GM19099 (cell line): ENCODE data around the gene SMYD3.

Experiments used
- POLR2A ChIP-seq: IDR thresholded peaks from 3 replicates; pipeline ENCODE4 v1.6.1; 2011; ENCODE audit warnings: low read depth; ENCODE audit not compliant: insufficient read length; ENCODE audit errors: extremely low read depth

SMYD3 gene

DNA sequence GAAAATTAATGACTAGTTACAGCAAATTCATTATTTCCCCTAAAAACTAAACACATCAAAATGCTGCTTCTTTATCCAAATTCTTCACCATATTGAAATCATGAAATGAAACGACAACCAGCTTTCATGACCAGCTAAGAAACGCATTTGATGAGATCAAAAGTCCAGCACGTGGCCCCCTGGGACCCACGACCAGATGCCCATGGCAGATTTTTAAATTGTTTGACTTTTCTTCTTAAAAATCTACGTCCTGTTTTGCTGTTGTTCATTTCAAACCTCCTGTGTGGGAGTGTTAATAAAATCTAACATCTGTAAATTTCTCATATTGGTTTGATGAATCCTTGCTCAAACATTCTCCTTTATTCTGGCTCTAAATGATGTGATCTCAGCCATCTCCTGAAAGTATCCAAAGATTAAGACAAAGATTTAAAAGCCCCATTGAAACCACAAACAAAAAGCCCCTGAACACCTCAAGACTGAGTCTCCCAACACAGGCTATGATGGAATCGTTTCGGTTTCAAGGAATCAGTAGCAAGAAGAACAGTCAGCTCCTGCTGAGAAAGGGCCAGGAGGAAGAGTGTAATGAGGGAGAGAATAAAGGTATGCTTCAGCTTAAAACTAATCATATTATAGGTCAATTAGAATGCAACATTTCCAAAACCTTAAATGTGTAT is 523.6 kb downstream of the SMYD3 start:
- no peak for TF ChIP-seq POLR2A

DNA sequence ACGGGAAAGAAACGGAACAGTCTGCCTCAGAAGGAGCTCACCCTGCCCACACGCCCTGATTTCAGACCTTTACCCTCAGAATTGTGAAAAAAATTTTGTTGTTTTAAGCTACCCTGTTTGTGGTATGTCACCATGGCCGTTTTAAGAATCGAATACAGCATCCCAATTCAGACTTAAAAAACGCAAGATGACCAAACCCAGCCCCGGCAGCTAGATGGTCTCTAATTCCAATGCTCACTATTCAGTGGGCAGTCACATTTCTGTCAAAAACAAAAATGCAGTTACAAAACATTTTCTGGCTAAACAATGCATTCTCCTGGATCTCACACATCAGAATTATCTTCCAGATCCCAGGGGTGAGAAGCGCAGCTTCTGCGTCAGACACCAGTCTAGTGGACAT is 527.5 kb downstream of the SMYD3 start:
- no peak for TF ChIP-seq POLR2A

DNA sequence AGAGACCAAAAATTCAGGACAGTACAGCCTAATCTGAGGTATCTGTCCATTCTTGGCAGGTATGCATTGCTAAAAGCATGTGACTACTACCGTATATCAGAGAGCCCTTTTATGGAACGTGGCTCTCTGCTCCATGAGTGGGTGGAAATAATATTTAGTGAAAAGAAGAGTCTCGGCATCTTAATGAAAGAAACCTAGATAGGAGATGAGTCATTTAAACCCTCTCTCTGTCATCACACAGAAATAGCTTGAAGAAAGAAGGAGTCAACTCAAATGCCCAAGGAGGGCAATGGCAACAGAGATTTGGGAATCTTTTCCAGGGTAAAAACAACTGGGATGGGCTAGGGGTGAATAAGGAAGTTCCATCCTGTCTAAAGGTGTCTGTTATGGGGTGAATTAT is 528.2 kb downstream of the SMYD3 start:
- no peak for TF ChIP-seq POLR2A

DNA sequence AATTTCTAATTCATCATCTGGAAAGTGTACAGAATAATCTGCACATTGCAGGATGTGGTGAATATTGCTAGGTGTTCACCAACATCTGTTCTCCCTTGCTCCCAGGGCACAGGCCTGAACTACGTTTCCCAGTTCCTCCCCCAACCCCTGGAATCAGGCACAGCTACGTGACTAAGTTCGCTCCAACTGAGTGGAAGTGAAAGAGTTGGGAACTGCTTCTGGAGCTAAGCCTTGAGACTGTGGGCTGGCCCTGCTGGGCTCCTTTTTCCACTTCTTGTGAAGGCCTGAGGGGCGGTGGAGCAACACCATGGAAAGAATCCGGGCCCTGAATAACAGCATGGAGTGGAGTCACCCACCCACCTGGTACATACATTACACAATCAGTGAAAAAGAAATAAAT is 534.6 kb downstream of the SMYD3 start:
- TF ChIP-seq POLR2A = no peak

DNA sequence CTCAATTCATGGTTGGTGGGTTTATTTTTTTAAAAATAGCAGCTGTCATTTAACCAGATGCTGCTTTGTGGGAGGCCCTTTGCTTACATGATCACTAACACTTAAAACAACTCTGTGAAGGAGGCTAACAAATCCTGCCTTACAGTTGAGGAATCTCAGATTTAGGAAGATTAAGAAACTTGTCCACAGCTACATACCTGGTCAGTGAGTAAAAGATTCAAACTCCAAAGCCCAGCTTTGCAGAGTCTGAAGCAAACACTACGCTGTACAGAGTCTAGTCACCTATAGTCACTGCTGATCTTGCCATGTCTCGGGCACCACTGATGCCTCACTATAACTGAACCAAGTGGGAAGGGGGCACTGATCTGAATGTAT is 535.4 kb downstream of the SMYD3 start:
- TF ChIP-seq POLR2A = no peak

DNA sequence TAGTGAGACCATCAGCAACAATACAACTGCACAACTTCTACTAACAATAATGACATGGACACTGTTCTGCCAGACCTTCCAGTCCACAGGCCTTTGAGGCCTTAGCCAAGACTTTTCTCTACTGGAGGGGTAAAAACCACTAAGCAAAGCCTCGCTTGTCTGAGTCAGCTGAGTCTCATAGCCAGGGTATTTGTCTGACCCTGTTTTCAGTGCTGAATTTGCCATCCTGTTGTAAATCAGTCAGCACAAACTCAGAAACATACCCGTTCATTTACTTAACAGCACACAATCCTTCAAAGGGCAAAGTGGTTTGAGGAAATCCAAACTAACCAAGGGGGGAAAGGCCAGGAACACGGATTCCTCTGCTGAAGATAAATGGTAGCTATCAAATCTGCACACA is 537.8 kb downstream of the SMYD3 start:
- no peak for TF ChIP-seq POLR2A

DNA sequence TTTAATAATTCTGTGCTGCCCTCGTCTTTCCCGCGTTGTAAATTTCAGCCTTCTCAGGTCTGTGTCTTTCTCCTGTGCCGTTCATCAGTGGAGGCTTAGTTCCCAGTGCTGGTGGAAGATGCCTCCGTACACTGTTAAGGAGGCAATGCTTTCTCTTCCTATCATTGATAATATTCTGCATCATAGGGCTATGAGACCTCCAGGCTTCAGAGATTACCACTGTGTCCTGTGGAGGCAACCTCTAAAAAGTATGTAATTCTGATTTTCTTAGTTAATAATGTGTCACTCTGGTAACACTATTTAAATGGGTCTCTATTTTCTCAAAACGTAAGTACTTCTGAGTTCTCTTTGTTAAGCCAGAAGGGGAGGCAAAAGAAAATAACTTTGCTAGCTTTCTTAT is 538.3 kb downstream of the SMYD3 start:
- no peak for TF ChIP-seq POLR2A

DNA sequence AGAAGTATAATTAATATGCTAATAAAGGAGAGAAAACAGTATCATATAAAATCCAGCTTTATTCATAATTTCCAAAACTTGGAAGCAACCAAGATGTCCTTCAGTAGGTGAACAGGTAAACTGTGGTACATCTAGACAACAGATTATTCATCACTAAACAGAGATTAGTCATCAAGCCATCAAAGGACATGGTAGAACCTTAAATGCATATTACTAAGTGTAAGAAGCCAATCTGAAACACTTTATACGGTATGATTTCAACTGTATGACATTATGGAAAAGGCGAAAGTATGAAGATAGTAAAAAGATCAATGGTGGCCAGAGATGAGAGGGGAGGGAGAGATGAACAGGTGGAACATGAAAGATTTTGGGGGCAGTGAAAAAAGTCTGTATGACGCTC is 541.7 kb downstream of the SMYD3 start:
- TF ChIP-seq POLR2A = no peak

DNA sequence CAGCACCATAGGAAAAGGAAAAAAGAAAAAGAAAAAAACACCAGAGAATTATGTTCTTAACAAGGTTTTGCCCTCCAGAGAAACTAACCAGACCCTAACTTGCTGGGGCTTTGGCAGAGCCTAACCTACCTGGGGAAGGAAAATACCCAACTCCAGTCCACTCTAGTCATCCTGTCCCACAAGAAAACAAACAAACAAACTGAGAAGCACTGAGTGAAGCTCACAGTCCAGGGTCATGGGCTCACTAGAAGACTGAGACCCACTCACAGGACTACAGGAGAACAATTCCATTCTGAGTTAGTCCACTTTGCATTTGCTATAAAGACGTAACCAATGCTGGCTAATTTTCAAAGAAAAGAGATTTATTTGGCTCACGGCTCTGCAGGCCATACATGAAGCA is 543.4 kb downstream of the SMYD3 start:
- no peak for TF ChIP-seq POLR2A

DNA sequence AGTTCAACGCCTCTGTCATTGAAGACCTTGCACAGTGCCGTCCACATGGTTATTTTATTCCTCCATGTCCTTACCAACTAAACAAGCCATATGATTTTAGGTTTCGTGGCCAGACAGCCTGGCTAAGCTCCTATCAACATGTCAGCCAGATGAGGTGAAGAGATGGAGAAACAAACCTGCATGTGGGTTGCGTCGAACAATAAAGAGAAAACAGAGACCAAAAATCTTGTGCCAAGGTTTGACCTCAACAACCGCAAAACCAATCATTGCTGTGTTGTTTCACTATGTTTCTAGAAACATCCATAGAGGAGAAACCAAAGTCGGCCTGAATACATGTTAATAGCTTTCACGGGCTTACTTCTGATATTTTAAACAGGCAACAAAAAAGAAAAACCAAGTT is 544.6 kb downstream of the SMYD3 start:
- TF ChIP-seq POLR2A = no peak

DNA sequence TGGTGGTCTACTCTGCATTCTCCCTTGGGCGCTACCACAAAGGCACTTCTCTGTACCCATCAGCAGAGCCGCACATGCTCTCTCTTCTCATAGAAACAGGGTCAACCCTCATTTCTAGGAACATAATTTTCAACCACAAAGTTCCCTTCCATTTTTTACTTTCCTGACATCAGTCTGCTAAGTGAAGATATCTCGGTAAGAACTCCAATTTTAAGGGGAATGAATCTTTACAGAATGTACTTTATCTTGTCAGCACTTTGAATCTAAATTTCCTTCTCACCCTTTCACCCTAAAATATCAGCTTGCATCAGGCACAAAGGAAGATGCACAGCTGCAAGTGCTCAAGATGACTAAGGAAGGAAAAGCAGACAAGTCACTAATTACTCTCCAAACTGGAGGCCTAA is 545.9 kb downstream of the SMYD3 start:
- TF ChIP-seq POLR2A = no peak

DNA sequence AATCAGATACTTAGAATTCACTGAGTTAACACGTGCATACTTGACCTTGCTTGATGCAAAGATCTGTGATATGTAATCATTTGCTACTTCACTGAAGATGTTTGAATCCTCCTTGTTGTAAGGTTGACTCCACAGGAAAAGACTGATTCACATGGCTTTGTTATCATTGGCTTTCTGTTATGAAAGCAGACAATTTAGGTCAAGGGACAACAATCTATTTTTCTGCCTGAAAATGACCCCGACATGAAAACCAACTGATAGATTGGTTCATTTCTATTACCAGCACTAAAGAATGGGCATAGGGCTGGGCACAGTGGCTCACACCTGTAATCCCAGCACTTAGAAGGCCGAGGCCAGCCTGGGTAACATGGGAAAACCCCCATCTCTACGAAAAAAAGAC is 546.9 kb downstream of the SMYD3 start:
- TF ChIP-seq POLR2A = no peak

DNA sequence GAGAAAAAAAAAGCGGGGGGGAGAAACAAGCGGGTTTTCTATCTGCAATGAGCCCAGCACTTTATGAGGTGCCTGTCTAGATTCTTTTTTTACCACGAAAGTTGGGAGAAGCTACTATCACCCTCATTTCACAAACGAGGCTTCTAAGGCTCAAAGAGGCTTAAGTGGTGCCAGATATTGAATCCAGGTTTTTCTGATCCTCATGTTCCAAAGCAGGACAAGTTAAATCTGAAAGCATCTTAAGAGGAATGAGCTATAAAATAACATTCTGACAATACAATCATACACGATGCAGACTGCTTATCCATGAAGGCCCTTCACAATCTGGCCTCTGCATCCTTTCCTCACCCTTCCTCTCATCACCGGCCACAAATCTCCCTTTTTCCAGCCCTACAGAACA is 549.1 kb downstream of the SMYD3 start:
- TF ChIP-seq POLR2A = no peak

DNA sequence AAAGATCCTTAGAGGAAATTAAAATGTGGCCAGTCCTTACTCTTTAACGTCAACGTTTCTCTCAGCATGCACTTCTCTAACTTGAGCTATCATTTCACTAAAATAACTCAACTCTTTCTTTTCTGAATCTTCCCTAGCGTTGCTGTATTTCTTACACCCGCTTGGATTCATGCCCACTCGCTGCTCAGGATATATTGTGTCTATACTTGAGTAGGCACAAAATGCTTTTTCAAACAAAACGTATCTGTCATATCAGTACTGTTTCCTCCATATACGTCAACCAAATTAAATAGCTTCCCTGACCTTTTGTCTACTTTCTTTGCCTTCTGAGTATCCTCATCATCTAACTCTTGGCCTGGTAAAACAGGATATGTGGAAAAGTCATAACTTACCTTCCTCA is 549.7 kb downstream of the SMYD3 start:
- no peak for TF ChIP-seq POLR2A

DNA sequence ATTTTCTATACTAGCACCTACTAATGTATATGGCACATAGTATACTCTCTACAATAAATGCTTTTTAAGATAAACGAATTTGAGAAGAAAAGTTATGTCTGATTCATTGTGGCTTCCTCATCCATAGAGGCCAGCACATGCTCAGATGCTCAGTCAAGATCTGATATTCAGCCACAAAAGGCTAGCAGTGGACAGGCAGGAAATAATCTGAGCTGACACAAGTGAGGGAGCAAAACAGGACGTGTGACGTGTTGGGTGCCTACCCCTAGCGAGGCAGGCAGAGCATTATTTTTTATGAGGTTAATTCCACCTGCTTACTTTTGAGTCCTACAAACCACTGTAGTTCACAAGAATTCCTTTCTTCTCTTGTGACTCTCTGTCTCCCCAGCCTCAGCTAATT is 550.9 kb downstream of the SMYD3 start:
- no peak for TF ChIP-seq POLR2A

DNA sequence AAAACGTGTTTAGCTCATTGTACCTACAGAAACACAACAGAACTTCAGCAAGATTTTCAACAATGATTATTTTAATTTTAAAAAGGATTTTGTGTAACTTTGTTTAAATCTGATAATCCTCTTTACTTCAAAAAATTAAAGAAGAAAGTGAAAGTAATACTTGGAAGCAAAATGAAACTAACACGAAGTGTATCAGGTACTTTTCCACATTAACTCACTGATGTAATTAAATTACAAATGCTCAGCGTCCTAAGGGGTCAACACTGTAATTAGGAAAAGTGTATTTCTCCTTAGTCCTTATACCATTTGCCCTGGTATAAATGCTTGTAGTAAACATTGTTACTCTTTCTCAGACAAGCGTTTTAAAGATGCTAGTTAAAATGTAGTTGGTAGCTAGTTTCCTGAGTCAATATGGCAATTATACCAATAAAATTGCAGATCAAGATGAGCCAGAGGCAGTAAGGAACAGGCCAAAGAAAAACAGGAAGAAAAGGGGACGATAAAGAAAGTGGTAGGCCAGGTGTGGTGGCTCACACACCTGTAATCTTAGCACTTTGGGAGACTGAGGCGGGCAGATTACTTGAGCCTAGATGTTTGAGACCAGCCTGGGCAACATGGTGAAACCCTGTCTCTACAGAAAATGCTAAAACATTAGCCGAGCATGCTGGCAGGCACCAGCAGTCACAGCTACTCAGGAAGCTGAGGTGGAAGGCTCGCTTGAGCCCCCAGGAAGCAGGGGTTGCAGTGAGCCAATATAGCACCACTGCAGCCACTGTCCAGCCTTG is 553.0 kb downstream of the SMYD3 start:
- no peak for TF ChIP-seq POLR2A

DNA sequence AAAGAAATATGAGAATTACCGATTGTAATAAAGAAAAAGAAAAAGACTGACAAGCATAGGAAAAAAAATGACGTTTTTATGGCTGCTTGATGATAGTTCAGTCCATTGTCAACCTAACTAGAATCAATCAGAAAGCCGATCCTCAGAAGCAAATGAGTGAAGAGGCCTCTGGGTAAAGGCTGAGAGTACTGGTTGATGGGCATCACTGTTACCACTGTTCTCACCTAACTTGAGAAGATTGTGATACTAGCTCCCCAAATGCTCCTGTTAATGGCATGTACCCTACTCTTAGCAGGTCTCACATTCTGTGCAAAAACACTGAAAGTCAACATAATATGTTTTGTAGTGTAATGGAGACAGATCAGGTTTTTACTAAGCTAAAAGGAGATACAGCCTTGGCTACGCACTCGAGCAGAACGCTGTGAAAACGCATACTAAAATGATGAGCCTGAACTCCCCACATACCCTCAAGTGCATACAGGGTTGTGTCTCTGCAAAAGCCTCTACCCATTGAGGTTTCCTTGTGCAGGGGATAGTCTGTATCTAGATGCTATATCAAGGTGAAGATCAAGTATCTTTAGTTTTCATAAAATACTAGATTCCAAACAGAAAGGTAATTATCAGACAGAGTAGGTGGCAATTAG is 554.6 kb downstream of the SMYD3 start:
- TF ChIP-seq POLR2A = no peak

DNA sequence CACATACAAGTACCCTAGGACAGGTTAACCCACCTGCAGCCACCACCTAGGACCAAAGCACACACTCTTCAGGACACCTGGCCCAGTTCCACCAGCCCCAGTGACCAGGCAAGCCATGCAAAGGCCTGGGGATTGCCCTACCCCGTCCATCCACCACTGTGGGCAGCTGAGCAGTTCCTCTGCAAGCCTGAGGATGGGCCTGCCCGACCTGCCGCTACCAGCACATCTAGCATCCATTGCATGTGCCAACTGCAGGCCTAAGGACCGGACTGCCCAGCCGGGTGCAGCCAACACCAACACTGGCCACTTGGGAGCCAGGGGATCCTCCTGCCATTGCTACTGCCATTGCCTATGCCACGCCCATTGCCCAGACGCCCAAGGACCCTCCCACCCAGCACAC is 558.3 kb downstream of the SMYD3 start:
- no peak for TF ChIP-seq POLR2A
